ENCODE data around the gene ADAP2. TPM values are rescaled to one million over a fixed set of nuclear protein-coding genes. Genes with fewer than 3 reads are reported as not detected.
A peak's percentile ranks its signal among the peaks of the same experiment; 100 is the strongest.
"Not testable (repeated sequence)": the region's sequence is repeated elsewhere in the genome, so short reads cannot be mapped to it uniquely, and the experiment has no call there.

Gene ADAP2
- total and polyA plus RNA-seq, 7 experiments from 2014 or later, result 2.6 to 18.9 (median 4.9) TPM; not detected in 2

GRCh38 chr17:30965686-30966085 is 43.9 kb downstream of the ADAP2 start:
- POLR2A ChIA-PET, result no interaction called here
- Histone ChIP-seq H3K9me3 (ENCODE audit: control insufficient read depth in 2 of 3, low read length in 3 of 3) (no peaks in the 10 kb centered on the region), H3K27ac (ENCODE audit: low read depth, low read length) (no peak overlapping the region), H3K36me3 (ENCODE audit: control insufficient read depth in 2 of 3, insufficient read depth in 3 of 3, low read length in 3 of 3) (no peaks in the 10 kb centered on the region), H3K4me3 (ENCODE audit: low read length) (no peak overlapping the region), H3K4me1 (ENCODE audit: control insufficient read depth in 2 of 2, insufficient read depth in 2 of 2, low read length in 2 of 2) (peaks cover 3% of the 10 kb centered on the region in 2 donors), H3K27me3 (ENCODE audit: control insufficient read depth in 2 of 2, insufficient read depth in 2 of 2, low read length in 2 of 2) (no peaks in the 10 kb centered on the region)
- ATAC-seq (no peak), DNase-seq (no peak)
- H3K9me3 Mint-ChIP-seq, result no peaks in the 10 kb centered on the region
- H3K4me3 Mint-ChIP-seq, result no peak overlapping the region
- H3K4me1 Mint-ChIP-seq, result peaks cover 9 to 33% (median 10%) of the 10 kb centered on the region in 7 donors
- H3K36me3 Mint-ChIP-seq, result no peaks in the 10 kb centered on the region
- intact Hi-C loops (cut with micrococcal nuclease), result no loop called here
- CTCF ChIA-PET, result no interaction called here
- H3K27ac Mint-ChIP-seq, result no peak overlapping the region
- H3K27me3 Mint-ChIP-seq, result no peaks in the 10 kb centered on the region

- H3K27me3 Mint-ChIP-seq; H3K27me3 ChIP-seq (ENCODE audit: control insufficient read depth in 2 of 2, insufficient read depth in 2 of 2, low read length in 2 of 2); DNase-seq; H3K4me1 ChIP-seq (ENCODE audit: control insufficient read depth in 2 of 2, insufficient read depth in 2 of 2, low read length in 2 of 2); H3K4me3 ChIP-seq (ENCODE audit: low read length); POLR2A ChIA-PET; H3K9me3 Mint-ChIP-seq; H3K27ac ChIP-seq (ENCODE audit: low read depth, low read length); intact Hi-C loops (cut with micrococcal nuclease); H3K27ac Mint-ChIP-seq; H3K9me3 ChIP-seq (ENCODE audit: control insufficient read depth in 2 of 3, low read length in 3 of 3); ATAC-seq; H3K36me3 ChIP-seq (ENCODE audit: control insufficient read depth in 2 of 3, insufficient read depth in 3 of 3, low read length in 3 of 3); H3K4me3 Mint-ChIP-seq: not testable (repeated sequence)
- Mint-ChIP-seq H3K36me3 (peaks cover 0 to 11% (median 4%) of the 10 kb centered on the region in 5 donors), H3K4me1 (peaks cover 15 to 33% (median 24%) of the 10 kb centered on the region in 7 donors)
- CTCF ChIA-PET, result interaction anchor here (0.6 kb wide), 1 partner anchor 36 kb away, joined by 3 read pairs; no protein-coding TSS in a partner anchor
These were observed 46.2 kb downstream of the ADAP2 start for GRCh38 chr17:30967911-30968310.

- H3K36me3 Mint-ChIP-seq, result peaks cover 0 to 18% (median 5%) of the 10 kb centered on the region in 5 donors
- ATAC-seq, result peak; percentile 68
- no peaks in the 10 kb centered on the region for H3K36me3 ChIP-seq (ENCODE audit: control insufficient read depth in 2 of 3, insufficient read depth in 3 of 3, low read length in 3 of 3)
- no peaks in the 10 kb centered on the region for H3K27me3 ChIP-seq (ENCODE audit: control insufficient read depth in 2 of 2, insufficient read depth in 2 of 2, low read length in 2 of 2)
- intact Hi-C loops (cut with micrococcal nuclease), result loop anchor here (2.0 kb wide), 2 partner anchors 39 to 63 kb away; partner anchors contain the start of gene TEFM (in 1 of the 2)
- H3K4me1 Mint-ChIP-seq, result peaks cover 15 to 39% (median 25%) of the 10 kb centered on the region in 7 donors
- peak overlapping the region; percentile 76 for H3K4me3 ChIP-seq (ENCODE audit: low read length)
- peaks cover 0 to 6% (median 0%) of the 10 kb centered on the region in 5 donors for H3K27me3 Mint-ChIP-seq
- POLR2A ChIA-PET, result interaction anchor here (0.6 kb wide), 1 partner anchor 479 kb away, joined by 4 read pairs; no protein-coding TSS in a partner anchor
- H3K9me3 Mint-ChIP-seq, result peaks cover 0 to 2% (median 0%) of the 10 kb centered on the region in 11 donors
- peak overlapping the region; percentile 88 to 98 (median 96) for H3K4me3 Mint-ChIP-seq
- H3K9me3 ChIP-seq (ENCODE audit: control insufficient read depth in 2 of 3, low read length in 3 of 3), result no peaks in the 10 kb centered on the region
- peaks cover 3% of the 10 kb centered on the region in 2 donors for H3K4me1 ChIP-seq (ENCODE audit: control insufficient read depth in 2 of 2, insufficient read depth in 2 of 2, low read length in 2 of 2)
- H3K27ac Mint-ChIP-seq, result peak overlapping the region; percentile 71 to 98 (median 75)
- CTCF ChIA-PET, result interaction anchor here (0.6 to 0.9 kb wide), 2 partner anchors 10 to 64 kb away, joined by 4 read pairs; partner anchors contain the start of gene TEFM
- H3K27ac ChIP-seq (ENCODE audit: low read depth, low read length), result peak overlapping the region; percentile 59
- peak in 5 of 9 donors; percentile 10 to 23 (median 15) for DNase-seq
These were observed 48.5 kb downstream of the ADAP2 start for GRCh38 chr17:30969989-30970830.

GRCh38 chr17:30970831-30971567 is 49.3 kb downstream of the ADAP2 start, which contains the start of gene RNF135:
Gene RNF135, plus strand, starts transcription at chr17:30971039. Its CDS starts 35 bp downstream, at chr17:30971074.
- no peaks in the 10 kb centered on the region for H3K27me3 ChIP-seq (ENCODE audit: control insufficient read depth in 2 of 2, insufficient read depth in 2 of 2, low read length in 2 of 2)
- Mint-ChIP-seq H3K27ac (peak within 1 kb of the TSS; percentile 71 to 98 (median 76)), H3K27me3 (peaks cover 0 to 6% (median 0%) of the 10 kb centered on the region in 5 donors), H3K9me3 (peaks cover 0 to 2% (median 0%) of the 10 kb centered on the region in 11 donors), H3K4me1 (peaks cover 15 to 42% (median 25%) of the 10 kb centered on the region in 7 donors), H3K4me3 (peak within 1 kb of the TSS; percentile 88 to 99 (median 96)), H3K36me3 (peaks cover 0 to 25% (median 10%) of the 10 kb centered on the region in 5 donors)
- peak; percentile 76 for ATAC-seq
- intact Hi-C loops (cut with micrococcal nuclease), result loop anchor here (2.0 kb wide), 2 partner anchors 38 to 64 kb away; partner anchors contain the start of gene TEFM (in 1 of the 2)
- peak within 1 kb of the TSS; percentile 76 for H3K4me3 ChIP-seq (ENCODE audit: low read length)
- peak within 1 kb of the TSS; percentile 59 for H3K27ac ChIP-seq (ENCODE audit: low read depth, low read length)
- H3K9me3 ChIP-seq (ENCODE audit: control insufficient read depth in 2 of 3, low read length in 3 of 3), result no peaks in the 10 kb centered on the region
- CTCF ChIA-PET, result interaction anchor here (0.5 kb wide), 1 partner anchor 29 kb away, joined by 3 read pairs; no protein-coding TSS in a partner anchor
- peaks cover 3% of the 10 kb centered on the region in 2 donors for H3K4me1 ChIP-seq (ENCODE audit: control insufficient read depth in 2 of 2, insufficient read depth in 2 of 2, low read length in 2 of 2)
- H3K36me3 ChIP-seq (ENCODE audit: control insufficient read depth in 2 of 3, insufficient read depth in 3 of 3, low read length in 3 of 3), result no peaks in the 10 kb centered on the region
- peak; percentile 13 to 72 (median 47) for DNase-seq
- POLR2A ChIA-PET, result interaction anchor here (0.6 kb wide), 1 partner anchor 480 kb away, joined by 4 read pairs; no protein-coding TSS in a partner anchor

GRCh38 chr17:30975042-30975820 is 53.5 kb downstream of the ADAP2 start:
- no peaks in the 10 kb centered on the region for H3K27me3 ChIP-seq (ENCODE audit: control insufficient read depth in 2 of 2, insufficient read depth in 2 of 2, low read length in 2 of 2)
- no peak for DNase-seq
- no peak overlapping the region for H3K27ac ChIP-seq (ENCODE audit: low read depth, low read length)
- peaks cover 3% of the 10 kb centered on the region in 2 donors for H3K4me1 ChIP-seq (ENCODE audit: control insufficient read depth in 2 of 2, insufficient read depth in 2 of 2, low read length in 2 of 2)
- Mint-ChIP-seq H3K27ac (peak overlapping the region in 1 of 9 donors; percentile 33), H3K27me3 (peaks cover 0 to 6% (median 0%) of the 10 kb centered on the region in 5 donors), H3K4me1 (peaks cover 11 to 26% (median 21%) of the 10 kb centered on the region in 7 donors), H3K9me3 (peaks cover 0 to 10% (median 3%) of the 10 kb centered on the region in 11 donors), H3K36me3 (peaks cover 0 to 31% (median 18%) of the 10 kb centered on the region in 5 donors), H3K4me3 (peak overlapping the region in 1 of 10 donors; percentile 29)
- CTCF ChIA-PET, result interaction anchor here (0.6 kb wide), 1 partner anchor 309 kb away, joined by 3 read pairs; no protein-coding TSS in a partner anchor
- H3K4me3 ChIP-seq (ENCODE audit: low read length), result no peak overlapping the region
- no peak for ATAC-seq
- H3K36me3 ChIP-seq (ENCODE audit: control insufficient read depth in 2 of 3, insufficient read depth in 3 of 3, low read length in 3 of 3), result no peaks in the 10 kb centered on the region
- no peaks in the 10 kb centered on the region for H3K9me3 ChIP-seq (ENCODE audit: control insufficient read depth in 2 of 3, low read length in 3 of 3)
- intact Hi-C loops (cut with micrococcal nuclease), result no loop called here
- POLR2A ChIA-PET, result interaction anchor here (0.9 kb wide), 1 partner anchor 33 kb away, joined by 3 read pairs; no protein-coding TSS in a partner anchor

All from naive thymus-derived CD4-positive, alpha-beta T cell (primary cell).